Thyroid gland (tissue), 4 donors: ENCODE data around the gene EXOC7. TPM values are rescaled to one million over a fixed set of nuclear protein-coding genes. Genes with fewer than 3 reads are reported as not detected.
"Not testable (repeated sequence)": the region's sequence is repeated elsewhere in the genome, so short reads cannot be mapped to it uniquely, and the experiment has no call there.

Experiments
- DNase-seq, 2 donors: peaks; one replicate each; pipeline ENCODE4 v3.0.0-alpha.2; 2019
- H3K27ac ChIP-seq, 3 donors: fragments of 200-600 bp; sonication (generic); 1 replicate in 2 of 3; 2 replicates in 1 of 3; pipeline ENCODE4 v1.5.1; 2016 to 2019; ENCODE audit warnings: mild to moderate bottlenecking in 1 of 3, moderate library complexity in 1 of 3
- H3K27me3 ChIP-seq: fragments of 200-600 bp; sonication (generic); one replicate; pipeline ENCODE4 v1.5.1; 2019
- H3K36me3 ChIP-seq, 2 donors: fragments of 200-600 bp; sonication (generic); one replicate each; pipeline ENCODE4 v1.5.1; 2016 to 2019
- H3K4me1 ChIP-seq, 2 donors: fragments of 200-600 bp; sonication (generic); one replicate each; pipeline ENCODE4 v1.5.1; 2017 to 2019
- H3K4me3 ChIP-seq, 3 donors: fragments of 200-600 bp; sonication (generic); replicated peaks in 1 of 3; 1 replicate in 2 of 3; 2 replicates in 1 of 3; pipeline ENCODE4 v1.5.1; 2016; ENCODE audit warnings: mild to moderate bottlenecking in 1 of 3
- H3K9me3 ChIP-seq: fragments of 200-600 bp; sonication (generic); one replicate; pipeline ENCODE4 v1.5.1; 2017
- POLR2A ChIP-seq, 2 donors: fragments of 450-650 bp; IDR thresholded peaks; one replicate each; pipeline ENCODE4 v1.6.1; 2017; ENCODE audit warnings: antibody characterized with exemption in 2 of 2, mild to moderate bottlenecking in 2 of 2, moderate library complexity in 1 of 2
- WGBS, 2 donors: methylation state at CpG; one replicate each; pipeline ENCODE4 v1.1.5; 2017; 5-methylcytosine and 5-hydroxymethylcytosine counted together
- intact Hi-C: fragments of 100-400 bp; cut with DNase I; formaldehyde crosslinking; loops from one replicate; pipeline ENCODE4 v1.15.1; 2023
- total RNA-seq, 4 donors: library from RNA; depleted of rRNA; stranded (reverse); fragments of >200 nt; gene quantifications; one replicate each; pipeline ENCODE4 v1.2.3, GENCODE V29; 2016
- TF ChIP-seq, protein P1 (sequence below), 6 experiments: fragments of 200-600 bp in 3 of 6; fragments of 450-650 bp in 3 of 6; sonication (generic) in 3 of 6; IDR thresholded peaks; one replicate each; pipeline ENCODE4 v1.5.1; 2016 to 2019; ENCODE audit warnings: antibody characterized with exemption in 6 of 6, mild to moderate bottlenecking in 2 of 6, inconsistent platforms in 1 of 6, moderate library complexity in 1 of 6

The EXOC7 gene
- total RNA-seq, 4 donors from 2014 or later, result 97.8 to 131 (median 115) TPM

DNA sequence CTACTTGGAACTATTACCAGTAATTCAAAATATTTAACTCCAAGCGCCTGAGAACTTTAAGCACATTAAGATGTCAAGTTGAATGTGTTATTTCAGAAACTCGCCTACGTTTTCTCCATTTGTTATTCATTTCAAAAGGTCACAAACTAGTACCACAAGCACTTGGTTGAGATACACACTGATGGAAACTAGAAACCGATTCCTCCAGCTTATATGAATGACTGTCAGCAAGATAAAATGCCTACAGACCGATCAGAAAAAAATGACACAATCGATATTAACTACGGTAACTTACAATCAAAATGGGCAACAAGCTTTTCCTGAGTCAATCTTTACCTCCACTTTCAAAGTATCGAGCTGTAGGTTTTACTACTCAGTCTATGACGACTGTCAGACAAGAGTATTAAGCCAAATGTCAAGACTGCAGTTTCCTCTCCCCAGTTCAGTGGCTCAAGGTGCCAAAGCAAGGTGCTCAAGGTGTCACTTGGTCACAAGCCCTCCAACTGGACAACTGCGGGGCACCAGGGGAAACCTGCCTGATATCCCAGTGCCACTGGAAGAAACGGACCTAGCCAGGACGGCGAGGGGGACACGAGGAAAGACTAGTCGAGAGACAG is 31.9 kb downstream of the EXOC7 start:
- no peak for DNase-seq
- 13 to 17% methylated on average over 14 to 15 of the region's 15 CpGs for WGBS, 2 donors
- Histone ChIP-seq H3K36me3 (peaks cover 14 to 16% of the 10 kb centered on the region in 2 donors), H3K4me1 (peaks cover 32 to 49% of the 10 kb centered on the region in 2 donors), H3K27me3 (peaks cover 24% of the 10 kb centered on the region), H3K27ac (peak overlapping the region in 2 of 3 donors; percentile 13 to 15), H3K9me3 (no peaks in the 10 kb centered on the region), H3K4me3 (peak overlapping the region; percentile 13 to 83 (median 71))
- intact Hi-C loops, result no loop called here
- TF ChIP-seq, protein P1, sequence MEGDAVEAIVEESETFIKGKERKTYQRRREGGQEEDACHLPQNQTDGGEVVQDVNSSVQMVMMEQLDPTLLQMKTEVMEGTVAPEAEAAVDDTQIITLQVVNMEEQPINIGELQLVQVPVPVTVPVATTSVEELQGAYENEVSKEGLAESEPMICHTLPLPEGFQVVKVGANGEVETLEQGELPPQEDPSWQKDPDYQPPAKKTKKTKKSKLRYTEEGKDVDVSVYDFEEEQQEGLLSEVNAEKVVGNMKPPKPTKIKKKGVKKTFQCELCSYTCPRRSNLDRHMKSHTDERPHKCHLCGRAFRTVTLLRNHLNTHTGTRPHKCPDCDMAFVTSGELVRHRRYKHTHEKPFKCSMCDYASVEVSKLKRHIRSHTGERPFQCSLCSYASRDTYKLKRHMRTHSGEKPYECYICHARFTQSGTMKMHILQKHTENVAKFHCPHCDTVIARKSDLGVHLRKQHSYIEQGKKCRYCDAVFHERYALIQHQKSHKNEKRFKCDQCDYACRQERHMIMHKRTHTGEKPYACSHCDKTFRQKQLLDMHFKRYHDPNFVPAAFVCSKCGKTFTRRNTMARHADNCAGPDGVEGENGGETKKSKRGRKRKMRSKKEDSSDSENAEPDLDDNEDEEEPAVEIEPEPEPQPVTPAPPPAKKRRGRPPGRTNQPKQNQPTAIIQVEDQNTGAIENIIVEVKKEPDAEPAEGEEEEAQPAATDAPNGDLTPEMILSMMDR (IDR thresholded peaks at IDR 0.05), result no peak
- TF ChIP-seq POLR2A (IDR thresholded peaks at IDR 0.05), result no peak

DNA sequence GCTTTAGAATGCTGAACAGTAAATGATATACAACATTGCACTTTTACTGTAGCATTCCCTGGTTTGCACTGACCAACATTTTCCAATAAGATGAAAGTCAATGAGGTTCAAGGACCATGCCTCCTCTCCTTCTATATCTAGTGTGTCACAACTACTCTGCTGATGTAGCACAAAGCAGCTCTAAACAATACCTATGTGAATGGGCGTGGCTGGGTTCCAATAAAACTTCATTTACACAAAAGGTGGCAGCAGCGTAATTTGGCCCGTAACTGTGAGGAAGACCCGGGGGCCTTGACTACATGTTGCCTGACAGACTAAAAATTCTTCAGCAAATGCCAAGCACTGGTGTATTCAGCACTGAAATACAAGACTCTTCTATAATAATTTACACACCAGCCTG is 37.8 kb downstream of the EXOC7 start:
- 95 to 97% methylated on average over 4 of the region's 4 CpGs for WGBS, 2 donors
- H3K9me3 ChIP-seq, result no peaks in the 10 kb centered on the region
- DNase-seq, result no peak
- TF ChIP-seq, protein P1 (IDR thresholded peaks at IDR 0.05), result no peak
- TF ChIP-seq POLR2A (IDR thresholded peaks at IDR 0.05), result no peak
- H3K4me1 ChIP-seq, result peaks cover 0 to 6% of the 10 kb centered on the region in 2 donors
- intact Hi-C loops, result no loop called here
- H3K4me3 ChIP-seq, result no peak overlapping the region
- no peaks in the 10 kb centered on the region for H3K27me3 ChIP-seq
- peaks cover 65 to 71% of the 10 kb centered on the region in 2 donors for H3K36me3 ChIP-seq
- no peak overlapping the region for H3K27ac ChIP-seq

DNA sequence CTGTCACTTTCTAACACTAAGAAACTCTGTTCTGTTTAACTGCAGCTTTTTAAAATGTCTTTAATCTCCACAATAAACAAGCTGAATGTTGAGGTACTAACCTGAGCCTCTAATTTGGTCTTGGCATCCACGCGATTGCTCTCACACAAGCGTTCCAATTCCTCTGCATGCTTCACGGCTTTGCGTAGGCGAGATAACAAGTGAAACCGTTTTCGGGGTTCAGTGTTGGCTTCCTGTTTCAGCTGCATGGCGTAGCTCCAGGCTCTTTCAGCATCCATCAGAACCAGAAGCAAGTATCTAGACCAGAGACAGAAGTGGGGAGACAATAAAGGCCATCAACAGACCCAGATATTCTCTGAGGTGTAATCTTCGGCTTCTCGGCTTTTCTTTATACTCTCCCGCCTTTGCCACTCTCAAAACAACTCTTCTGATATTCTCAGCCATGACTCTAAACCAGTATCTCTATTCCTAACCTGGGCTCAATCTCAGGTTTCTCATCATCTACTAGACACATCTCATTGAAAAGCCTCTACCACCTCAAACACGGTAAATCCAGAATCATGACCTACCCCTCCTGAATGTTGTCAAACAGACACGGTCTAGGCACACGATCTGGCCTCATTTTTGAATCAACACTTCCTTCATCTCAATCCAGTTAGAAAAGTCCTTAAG is 39.6 kb downstream of the EXOC7 start:
- H3K9me3 ChIP-seq, result no peaks in the 10 kb centered on the region
- H3K4me1 ChIP-seq, result no peaks in the 10 kb centered on the region
- no peak for DNase-seq
- no peak overlapping the region for H3K4me3 ChIP-seq
- TF ChIP-seq, protein P1 (IDR thresholded peaks at IDR 0.05), result no peak
- TF ChIP-seq POLR2A (IDR thresholded peaks at IDR 0.05), result no peak
- no peaks in the 10 kb centered on the region for H3K27me3 ChIP-seq
- H3K36me3 ChIP-seq, result peaks cover 79 to 86% of the 10 kb centered on the region in 2 donors
- H3K27ac ChIP-seq, result no peak overlapping the region
- intact Hi-C loops, result no loop called here
- 91 to 92% methylated on average over 15 of the region's 15 CpGs for WGBS, 2 donors

DNA sequence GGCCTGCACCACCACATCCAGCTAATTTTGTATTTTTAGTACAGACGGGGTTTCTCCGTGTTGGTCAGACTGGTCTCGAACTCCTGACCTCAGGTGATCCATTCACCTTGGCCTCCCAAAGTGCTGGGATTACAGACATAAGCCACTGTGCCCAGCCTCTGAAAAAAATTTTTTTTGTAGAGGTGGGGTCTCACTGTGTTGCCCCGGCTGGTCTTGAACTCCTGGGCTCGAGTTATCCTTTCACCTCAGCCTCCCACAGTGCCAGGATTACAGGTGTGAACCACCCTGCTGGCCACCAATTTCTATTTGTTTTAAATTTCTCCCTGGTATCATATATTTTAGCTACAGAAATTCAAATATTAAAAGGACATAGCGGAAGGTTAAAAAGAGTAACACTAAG is 45.3 kb downstream of the EXOC7 start:
- peaks cover 65 to 78% of the 10 kb centered on the region in 2 donors for H3K36me3 ChIP-seq
- DNase-seq, intact Hi-C loops: not testable (repeated sequence)

DNA sequence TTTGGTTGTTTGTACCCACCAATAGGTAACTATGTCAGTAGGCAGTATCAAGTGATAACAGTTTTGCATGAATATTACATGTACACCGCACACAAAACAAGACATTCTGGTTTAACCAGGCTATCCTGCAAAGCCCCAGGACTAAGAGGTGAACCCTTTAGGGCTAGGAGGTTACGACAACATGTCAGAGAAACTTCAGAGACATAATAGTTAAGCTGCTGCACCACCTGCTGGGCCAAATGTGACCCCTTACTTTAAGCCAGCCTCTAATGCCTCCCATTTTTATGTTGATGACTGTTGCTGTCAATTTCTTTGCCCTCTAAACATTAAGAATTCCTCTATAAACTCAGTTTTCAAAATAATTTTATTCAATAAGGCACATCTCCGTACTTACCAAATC is 46.7 kb downstream of the EXOC7 start:
- WGBS, 2 donors, result 94% methylated on average over 3 of the region's 3 CpGs
- TF ChIP-seq, protein P1 (IDR thresholded peaks at IDR 0.05), result no peak
- TF ChIP-seq POLR2A (IDR thresholded peaks at IDR 0.05), result no peak
- H3K4me3 ChIP-seq, result no peak overlapping the region
- DNase-seq, result no peak
- H3K27me3 ChIP-seq, result no peaks in the 10 kb centered on the region
- H3K36me3 ChIP-seq, result peaks cover 58 to 68% of the 10 kb centered on the region in 2 donors
- peaks cover 27 to 28% of the 10 kb centered on the region in 2 donors for H3K4me1 ChIP-seq
- H3K27ac ChIP-seq, result no peak overlapping the region
- H3K9me3 ChIP-seq, result no peaks in the 10 kb centered on the region
- intact Hi-C loops, result no loop called here

More for the DNA sequence above, 45.3 kb downstream of the EXOC7 start:
- WGBS, 2 donors, result 82 to 89% methylated on average over 6 of the region's 6 CpGs
- H3K9me3 ChIP-seq, H3K27me3 ChIP-seq, H3K4me3 ChIP-seq: not testable (repeated sequence)
- Histone ChIP-seq H3K27ac (peak overlapping the region in 1 of 3 donors; percentile 13), H3K4me1 (peaks cover 15 to 17% of the 10 kb centered on the region in 2 donors)
